NCI-H1417 treated with DMSO at 0.1 percent for 48 hours (cell line): ENCODE results near the gene NEURL1B.
"Not testable (repeated sequence)": the region's sequence is repeated elsewhere in the genome, so short reads cannot be mapped to it uniquely, and the experiment has no call there.

Experiments
- DNase-seq: peaks from one replicate; lab custom pipeline; 2025; lab: John Stamatoyannopoulos, UW

NEURL1B gene

DNA sequence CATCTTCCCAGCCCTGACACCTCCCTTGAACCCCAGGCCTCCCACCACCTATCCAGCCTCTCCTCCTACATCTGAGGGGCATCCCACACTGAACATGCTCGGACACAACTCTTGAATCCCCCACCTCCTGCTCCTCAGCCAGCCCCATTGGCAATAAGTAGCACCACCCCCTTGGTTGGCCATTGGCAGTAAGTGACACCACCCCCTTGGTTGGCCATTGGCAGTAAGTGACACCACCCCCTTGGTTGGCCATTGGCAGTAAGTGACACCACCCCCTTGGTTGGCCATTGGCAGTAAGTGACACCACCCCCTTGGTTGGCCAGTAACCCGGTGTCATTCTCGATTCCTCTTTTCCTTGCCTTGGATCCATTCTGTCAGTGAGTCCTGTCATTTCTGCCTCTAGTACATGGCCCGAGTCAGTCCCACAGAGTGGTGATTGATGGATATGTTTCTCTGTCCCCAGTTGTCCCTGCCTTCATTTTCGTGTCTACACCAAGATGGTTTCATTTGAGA is 37.4 kb downstream of the NEURL1B start:
- DNase-seq = not testable (repeated sequence)

DNA sequence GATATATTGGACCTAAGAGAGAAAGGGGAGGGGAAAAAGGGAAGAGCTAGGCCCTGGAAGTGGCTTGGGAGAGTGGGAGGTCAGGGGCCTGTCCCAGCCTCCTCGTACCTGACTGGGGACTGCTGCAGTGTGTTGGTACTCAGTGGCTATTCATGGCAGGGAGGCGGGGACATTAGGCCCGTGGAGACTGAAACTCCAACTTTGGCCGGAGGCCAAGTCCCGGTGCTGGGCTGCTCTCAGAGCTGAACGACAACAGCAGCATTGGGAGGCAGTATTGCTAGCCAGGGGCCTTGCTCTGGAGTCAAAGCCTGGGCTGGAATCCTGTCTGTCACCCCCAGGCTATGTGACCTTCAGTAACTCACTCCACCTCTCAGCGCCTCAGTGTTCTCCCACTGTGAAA is 37.8 kb downstream of the NEURL1B start:
- no peak for DNase-seq

DNA sequence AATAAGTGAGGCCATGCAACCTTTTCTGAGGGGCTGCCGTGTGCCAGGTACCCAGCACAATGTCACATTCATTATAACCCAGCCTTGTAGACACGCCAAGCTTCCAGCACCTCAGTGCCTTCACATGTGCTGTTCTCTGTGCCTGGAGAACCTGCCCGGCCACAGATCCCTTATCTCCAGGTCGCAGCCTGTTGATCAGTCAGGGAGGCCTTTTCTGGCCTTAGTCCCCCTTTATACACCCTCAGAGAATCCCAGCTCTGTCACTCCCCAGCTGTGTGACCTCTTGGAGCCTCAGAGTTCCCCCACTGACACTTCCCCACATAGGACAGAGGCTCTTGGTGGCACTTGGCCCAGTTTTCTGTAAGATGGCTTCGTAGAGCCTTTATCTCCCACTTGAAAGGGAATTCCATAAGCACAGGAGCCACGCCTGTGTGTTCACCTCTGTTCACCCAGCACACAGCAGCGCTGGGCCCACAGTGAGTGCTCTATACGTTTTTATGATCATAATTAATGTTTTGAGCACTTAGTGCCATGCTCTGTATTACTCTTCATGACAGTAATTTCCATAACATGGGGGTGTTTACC is 38.7 kb downstream of the NEURL1B start:
- DNase-seq = no peak

DNA sequence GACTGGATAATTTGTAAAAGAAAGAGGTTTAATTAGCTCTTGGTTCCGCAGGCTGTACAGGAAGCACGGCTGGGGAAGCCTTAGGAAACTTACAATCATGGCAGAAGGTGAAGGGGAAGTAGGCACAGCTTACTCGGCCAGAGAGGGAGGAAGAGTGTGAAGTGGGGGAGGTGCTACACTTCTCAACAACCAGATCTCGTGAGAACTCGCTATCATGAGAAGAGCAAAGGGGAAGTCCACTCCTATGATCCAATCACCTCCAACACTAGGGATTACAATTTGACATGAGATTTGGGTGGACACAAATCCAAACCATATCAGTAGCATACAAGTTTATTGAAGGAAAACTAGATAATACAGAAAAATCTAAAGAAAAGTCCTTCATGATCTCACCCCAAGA is 39.9 kb downstream of the NEURL1B start:
- no peak for DNase-seq

DNA sequence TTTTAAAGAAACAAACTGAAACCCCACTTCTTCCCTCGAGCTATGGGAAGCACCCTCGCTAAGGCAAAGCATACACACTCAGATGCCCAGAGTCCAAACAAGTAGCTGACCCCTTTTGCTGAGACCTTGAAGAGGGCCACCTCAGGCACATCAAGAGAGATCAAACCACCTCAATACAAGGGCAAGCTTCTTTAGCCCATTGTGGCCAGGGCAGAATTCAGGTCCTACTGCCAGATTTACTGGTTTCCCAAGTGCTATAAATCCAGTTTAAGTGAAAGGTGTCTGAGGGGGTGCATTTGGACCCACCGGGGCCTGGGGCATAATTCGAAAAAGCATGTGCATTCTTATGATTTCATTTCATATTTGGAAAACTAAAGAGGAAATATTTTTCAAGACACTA is 40.4 kb downstream of the NEURL1B start:
- no peak for DNase-seq

DNA sequence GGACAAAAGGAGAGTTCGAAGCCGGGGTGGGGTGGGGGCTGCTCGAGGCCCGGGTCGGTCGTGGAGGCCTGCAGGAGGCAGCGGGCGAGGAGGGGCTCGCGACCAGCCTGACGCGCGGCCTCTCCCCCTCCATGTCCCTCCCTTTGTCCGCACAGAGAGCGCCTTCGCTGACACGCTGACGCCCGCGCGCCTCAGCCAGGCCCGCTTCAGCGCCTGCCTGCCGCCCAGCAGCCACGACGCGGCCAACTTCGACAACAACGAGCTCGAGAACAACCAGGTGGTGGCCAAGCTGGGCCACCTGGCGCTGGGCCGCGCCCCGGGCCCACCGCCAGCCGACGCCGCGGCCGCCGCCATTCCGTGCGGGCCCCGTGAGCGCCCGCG is 42.2 kb downstream of the NEURL1B start:
- no peak for DNase-seq

GRCh38 chr5:172683645-172684471 is 42.8 kb downstream of the NEURL1B start:
- no peak for DNase-seq

GRCh38 chr5:172685091-172685490 is 44.0 kb downstream of the NEURL1B start:
- no peak for DNase-seq

DNA sequence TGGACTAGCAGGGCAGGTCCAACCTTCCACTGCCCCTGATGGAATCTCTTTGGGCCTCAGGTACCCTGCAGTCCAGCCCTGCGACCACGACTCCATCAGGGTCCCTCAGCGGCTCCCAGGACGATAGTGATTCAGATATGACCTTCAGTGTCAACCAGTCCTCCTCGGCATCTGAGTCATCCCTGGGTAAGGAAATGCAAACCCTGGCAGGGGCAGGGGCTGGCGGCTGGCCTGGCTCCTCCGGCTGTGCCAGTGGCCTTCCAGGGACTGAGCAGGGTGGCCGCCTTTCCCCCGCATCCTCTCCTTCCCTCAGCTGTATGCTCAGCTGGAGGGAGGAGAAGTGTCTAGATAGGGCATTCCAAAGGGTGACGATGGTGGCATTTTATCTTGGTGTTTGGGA is 45.0 kb downstream of the NEURL1B start:
- DNase-seq = no peak

GRCh38 chr5:172686539-172687390 is 45.7 kb downstream of the NEURL1B start:
- no peak for DNase-seq

GRCh38 chr5:172687940-172688339 is 46.9 kb downstream of the NEURL1B start:
- DNase-seq = no peak

DNA sequence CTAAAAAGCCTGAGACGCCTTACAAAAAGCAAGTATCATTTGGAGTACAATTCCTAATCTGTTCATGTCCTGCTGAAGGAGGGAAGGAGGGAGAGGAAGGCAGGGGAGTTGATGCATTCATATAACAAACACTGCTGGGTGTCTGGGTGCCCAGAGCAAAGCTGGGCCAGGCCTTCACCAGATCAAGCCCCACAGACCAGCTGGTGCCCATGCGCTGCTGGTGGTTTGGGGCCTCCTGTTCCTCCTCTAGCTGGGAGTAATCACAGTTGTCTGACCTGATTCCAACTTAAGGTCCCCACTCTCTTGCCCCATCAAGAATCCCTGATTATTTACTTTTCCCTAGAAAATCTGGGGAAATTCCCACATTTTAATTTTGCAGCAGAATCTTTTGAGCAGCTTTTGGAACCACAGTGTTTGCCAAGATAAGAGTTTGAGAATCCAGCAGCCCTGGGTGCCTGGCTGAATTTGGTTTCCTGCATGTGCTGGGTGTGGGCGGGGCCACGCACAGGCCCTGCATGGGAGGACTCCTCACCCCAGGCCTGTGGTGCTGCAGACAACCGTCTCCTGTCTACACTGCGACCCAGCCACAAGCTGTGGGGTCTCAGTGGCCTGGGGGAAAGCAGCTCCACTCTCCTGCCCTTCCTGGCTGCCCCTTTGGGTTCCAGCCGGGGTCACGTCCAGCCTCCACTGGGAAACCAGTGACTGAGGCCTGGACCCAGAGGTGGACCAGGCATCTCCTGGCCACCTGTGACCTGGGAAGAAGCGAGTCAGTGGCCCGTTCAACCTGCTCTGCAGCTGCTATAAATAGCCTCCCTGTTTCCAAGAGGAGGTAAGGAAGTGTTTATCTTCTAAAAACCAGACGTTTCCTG is 47.5 kb downstream of the NEURL1B start:
- no peak for DNase-seq

DNA sequence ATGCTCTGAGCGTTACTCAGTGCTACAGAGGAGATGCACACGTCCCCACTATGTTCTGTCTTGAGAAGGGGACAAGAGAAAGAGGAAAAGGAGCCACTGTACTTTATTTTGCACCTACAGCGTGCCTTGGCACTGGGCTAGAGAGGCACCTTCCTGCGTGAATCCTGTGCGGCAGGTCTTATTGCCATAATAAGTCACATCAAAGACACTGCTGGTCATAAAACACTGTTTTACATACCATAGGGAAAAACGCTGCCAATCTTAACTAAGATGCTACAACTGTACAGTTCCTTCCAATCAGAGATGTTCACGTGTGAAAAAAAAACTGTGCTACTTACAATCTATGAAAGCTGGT is 48.1 kb downstream of the NEURL1B start:
- no peak for DNase-seq

- no peak for DNase-seq
Measured at GRCh38 chr5:172689801-172690200, 48.7 kb downstream of the NEURL1B start.

DNA sequence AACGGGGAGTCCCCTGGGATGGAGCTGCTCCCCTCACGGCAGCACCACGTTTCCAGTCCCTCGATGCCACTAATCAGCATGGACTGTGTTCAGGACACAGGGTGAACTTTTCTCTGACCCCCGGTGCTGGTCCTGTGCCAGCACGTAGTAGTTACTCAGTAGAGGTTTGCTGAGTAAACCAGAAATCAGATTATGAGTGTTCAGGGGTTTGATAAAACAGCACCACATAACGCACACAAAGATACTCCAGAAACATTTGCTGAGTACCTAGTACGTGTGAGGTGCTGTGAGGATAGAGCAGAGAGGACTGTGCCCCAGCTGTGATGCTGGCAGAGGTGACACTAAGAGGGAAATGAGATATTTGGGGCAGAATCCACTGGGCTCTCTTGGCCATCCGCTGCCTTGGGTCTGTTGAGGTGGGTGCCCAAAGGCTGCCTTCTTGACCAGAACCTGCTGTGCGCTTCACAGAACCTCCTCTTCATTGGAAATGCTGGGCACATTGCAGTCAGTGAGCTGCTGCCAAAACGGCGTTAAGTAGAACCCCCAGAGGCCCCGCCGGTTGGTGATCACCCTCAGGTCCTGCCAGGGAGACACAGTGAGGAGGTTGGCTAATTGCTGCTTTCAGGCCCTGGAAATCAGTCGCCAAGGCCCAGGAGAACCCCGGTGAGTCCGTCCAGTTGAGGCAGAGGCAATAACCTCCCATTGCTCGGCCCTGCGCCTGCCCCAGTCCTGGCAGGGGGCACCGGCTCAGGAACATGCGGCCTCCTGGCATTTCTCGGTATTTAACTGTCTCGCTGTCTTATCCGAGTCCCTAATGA is 49.4 kb downstream of the NEURL1B start:
- DNase-seq = no peak

DNA sequence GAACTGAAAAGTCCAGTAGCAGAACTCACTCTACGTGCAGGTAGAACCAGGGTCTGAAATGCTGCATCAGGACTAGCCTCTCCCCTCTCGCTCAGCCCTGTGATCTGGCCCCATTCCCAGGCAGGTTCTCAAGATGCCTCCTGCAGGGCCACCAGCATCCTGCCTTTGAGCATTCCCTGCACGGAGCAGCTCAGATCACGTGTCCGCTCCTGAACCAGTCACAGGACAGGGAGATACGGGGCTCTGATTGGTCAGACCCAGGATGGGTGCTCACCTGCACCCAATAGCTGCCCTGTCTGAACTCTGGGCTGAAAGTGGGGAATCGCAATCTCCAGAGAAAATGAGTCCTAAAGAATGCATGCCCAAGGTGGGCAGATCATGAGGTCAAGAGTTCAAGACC is 50.8 kb downstream of the NEURL1B start:
- DNase-seq = no peak

GRCh38 chr5:172692451-172692850 is 51.4 kb downstream of the NEURL1B start:
- DNase-seq = no peak

DNA sequence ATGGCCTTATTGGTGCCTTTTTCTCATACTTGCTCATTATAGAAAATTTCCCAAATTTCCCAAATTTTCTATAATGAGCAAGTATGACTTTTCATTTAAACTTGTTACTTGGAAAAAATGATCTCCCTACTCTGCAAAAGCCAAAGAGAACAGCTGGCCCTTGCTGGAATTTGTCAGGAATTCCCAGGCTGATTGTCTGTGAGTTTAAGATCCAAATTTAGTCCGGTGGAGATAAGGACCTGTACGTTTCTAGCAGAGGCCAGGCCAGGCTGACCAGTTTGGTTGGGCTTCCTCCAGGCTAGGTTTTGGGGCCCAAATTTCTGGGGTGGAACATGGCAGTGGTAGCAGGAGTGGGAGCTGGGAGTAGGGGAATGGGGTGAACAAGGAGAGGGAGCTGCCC is 51.9 kb downstream of the NEURL1B start:
- DNase-seq = no peak

DNA sequence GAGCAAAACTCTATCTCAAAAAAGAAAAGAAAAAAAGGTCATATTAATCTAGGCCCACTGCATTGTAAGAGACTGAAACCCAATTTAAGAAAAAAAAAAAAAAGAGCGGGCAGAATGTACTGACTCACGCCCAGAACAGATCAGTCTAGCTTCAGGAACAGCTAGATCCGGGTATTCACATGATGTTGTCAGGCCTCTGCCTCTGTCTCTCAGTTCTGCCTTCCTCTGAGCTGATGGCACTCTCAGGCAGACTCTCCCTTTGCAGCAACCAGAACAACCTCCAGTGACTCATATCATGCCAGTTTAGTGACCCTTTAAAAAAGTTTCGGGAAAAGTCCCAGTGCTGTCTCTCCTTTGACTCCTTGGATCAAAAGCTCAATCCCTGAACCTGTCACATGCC is 53.0 kb downstream of the NEURL1B start:
- no peak for DNase-seq

DNA sequence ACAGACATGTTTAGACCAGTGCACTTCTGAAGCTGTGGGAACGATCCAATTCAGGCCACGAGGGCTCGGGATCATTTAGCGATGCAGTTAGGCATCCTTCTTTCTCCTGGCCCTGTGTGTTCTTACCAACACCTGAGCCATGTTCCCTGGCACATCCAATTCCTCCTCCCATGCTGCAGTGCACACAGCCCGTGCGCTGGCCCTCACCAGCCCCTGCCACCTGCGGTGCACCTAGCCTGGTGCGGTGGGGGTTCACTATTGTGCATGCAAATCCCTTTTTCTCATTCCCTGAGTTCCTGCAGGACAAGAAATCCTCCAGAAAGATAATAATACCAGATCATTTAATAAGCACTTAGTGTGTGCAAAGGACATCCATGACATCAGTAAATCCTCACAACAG is 53.5 kb downstream of the NEURL1B start:
- no peak for DNase-seq
